GM19023 (cell line): Measurements from ENCODE around the gene DMAC1.

Source experiments
- ATAC-seq: cut with Tn5 transposase; IDR thresholded peaks from one replicate; pipeline ENCODE4 v1.9.1; 2021; ENCODE audit warnings: mild to moderate bottlenecking, moderate library complexity; ENCODE audit not compliant: unreplicated experiment

DMAC1 gene

GRCh38 chr9:7783635-7784063 is 15.9 kb downstream of the DMAC1 start:
- no peak for ATAC-seq

GRCh38 chr9:7782400-7783120 is 17.0 kb downstream of the DMAC1 start:
- no peak for ATAC-seq

GRCh38 chr9:7780261-7780988 is 19.2 kb downstream of the DMAC1 start:
- no peak for ATAC-seq

GRCh38 chr9:7778851-7779600 is 20.6 kb downstream of the DMAC1 start:
- ATAC-seq: no peak

- no peak for ATAC-seq
Measured at GRCh38 chr9:7777771-7778170, 21.8 kb downstream of the DMAC1 start.

- ATAC-seq: no peak
Measured at GRCh38 chr9:7770111-7770510, 29.5 kb downstream of the DMAC1 start.

- no peak for ATAC-seq
Measured at GRCh38 chr9:7762600-7762999, 37.0 kb downstream of the DMAC1 start.

- no peak for ATAC-seq
Measured at GRCh38 chr9:7760014-7760415, 39.6 kb downstream of the DMAC1 start.

- peak; percentile 98 for ATAC-seq
Measured at GRCh38 chr9:7756088-7756487, 43.5 kb downstream of the DMAC1 start.

- ATAC-seq: no peak
Measured at GRCh38 chr9:7752481-7752880, 47.1 kb downstream of the DMAC1 start.
